ENCODE data around the gene DLK1. TPM values are rescaled to one million over a fixed set of nuclear protein-coding genes. Genes with fewer than 3 reads are reported as not detected.

DLK1 gene
- total RNA-seq, 1 experiment from 2014 or later, result 3.3 TPM

DNA sequence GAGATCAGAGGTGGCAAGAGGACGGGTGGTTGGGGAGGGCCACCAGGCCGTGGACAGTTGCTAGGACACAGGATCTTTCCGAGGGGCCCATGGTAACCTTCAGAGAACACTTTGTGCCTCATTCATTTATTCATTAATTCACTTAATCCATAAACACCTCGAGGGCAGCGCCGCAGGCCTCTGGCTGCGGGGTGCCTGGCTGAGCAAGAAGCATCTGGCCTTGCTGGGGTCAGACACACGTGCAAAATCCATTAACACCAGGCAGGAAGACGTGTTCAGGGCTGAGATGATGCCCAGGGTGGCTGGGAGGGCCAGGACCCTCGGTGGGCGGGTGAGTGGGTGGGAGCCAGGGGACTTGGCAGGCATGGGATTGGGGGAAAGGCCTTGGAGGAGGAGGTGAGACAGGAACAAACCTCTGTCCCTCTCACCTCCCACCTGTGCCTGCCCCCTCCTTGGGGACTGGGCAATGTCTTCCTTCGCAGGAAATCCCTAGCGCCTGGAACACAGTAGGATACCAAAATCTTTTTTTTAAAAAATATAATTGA lies 6.6 kb upstream of the DLK1 start (continued):
- TF ChIP-seq, protein P1, sequence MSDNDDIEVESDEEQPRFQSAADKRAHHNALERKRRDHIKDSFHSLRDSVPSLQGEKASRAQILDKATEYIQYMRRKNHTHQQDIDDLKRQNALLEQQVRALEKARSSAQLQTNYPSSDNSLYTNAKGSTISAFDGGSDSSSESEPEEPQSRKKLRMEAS (CRISPR knock-in tag; IDR thresholded peaks at IDR 0.05), result no peak
- TF ChIP-seq OVOL2 (CRISPR knock-in tag; IDR thresholded peaks at IDR 0.05; ENCODE audit: borderline replicate concordance) (no peak), ATF2 (CRISPR knock-in tag; IDR thresholded peaks at IDR 0.05; ENCODE audit: borderline replicate concordance, low read depth) (no peak), ZNF317 (CRISPR knock-in tag; IDR thresholded peaks at IDR 0.05; ENCODE audit: borderline replicate concordance, low read depth) (no peak), CREB1 (CRISPR knock-in tag; IDR thresholded peaks at IDR 0.05) (no peak), ZNF219 (CRISPR knock-in tag; IDR thresholded peaks at IDR 0.05; ENCODE audit: borderline replicate concordance) (no peak), MXD4 (CRISPR knock-in tag; IDR thresholded peaks at IDR 0.05; ENCODE audit: borderline replicate concordance) (no peak), AFF4 (CRISPR knock-in tag; IDR thresholded peaks at IDR 0.05; ENCODE audit: borderline replicate concordance) (no peak), IRF1 (CRISPR knock-in tag; IDR thresholded peaks at IDR 0.05) (no peak), NFE2L1 (CRISPR knock-in tag; IDR thresholded peaks at IDR 0.05) (no peak), E2F5 (CRISPR knock-in tag; IDR thresholded peaks at IDR 0.05) (no peak)

DNA sequence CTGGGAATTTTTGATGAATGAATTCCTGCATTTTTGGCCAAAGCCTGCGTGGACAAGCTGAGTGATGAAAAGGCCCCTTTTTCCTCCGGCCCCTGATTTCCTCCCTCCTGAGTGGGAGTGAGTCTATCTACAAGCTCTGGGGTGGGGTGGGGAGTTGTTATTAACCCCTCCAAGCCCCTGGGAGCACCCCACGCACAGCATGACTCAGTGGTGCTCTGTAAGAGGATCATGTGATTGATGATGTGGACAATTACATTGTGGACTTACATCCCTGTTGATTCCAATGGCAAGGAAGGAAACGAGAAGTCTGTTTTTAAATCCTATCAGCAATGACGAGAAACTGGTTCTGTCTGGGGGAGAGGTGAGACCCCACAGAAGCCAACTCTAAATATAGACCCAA lies 5.1 kb upstream of the DLK1 start:
- POLR2A ChIA-PET, result no interaction called here
- no peak for DNase-seq (ENCODE audit: low spot score)
- no peak overlapping the region for H3K27ac Mint-ChIP-seq
- H3K9me3 Mint-ChIP-seq, result no peaks in the 10 kb centered on the region
- no peaks in the 10 kb centered on the region for H3K36me3 Mint-ChIP-seq
- CTCF ChIA-PET, result interaction anchor here (1.4 to 5.4 kb wide), 2 partner anchors 12 to 59 kb away, joined by 4 to 39 read pairs; no protein-coding TSS in a partner anchor
- TF ChIP-seq, protein P2, sequence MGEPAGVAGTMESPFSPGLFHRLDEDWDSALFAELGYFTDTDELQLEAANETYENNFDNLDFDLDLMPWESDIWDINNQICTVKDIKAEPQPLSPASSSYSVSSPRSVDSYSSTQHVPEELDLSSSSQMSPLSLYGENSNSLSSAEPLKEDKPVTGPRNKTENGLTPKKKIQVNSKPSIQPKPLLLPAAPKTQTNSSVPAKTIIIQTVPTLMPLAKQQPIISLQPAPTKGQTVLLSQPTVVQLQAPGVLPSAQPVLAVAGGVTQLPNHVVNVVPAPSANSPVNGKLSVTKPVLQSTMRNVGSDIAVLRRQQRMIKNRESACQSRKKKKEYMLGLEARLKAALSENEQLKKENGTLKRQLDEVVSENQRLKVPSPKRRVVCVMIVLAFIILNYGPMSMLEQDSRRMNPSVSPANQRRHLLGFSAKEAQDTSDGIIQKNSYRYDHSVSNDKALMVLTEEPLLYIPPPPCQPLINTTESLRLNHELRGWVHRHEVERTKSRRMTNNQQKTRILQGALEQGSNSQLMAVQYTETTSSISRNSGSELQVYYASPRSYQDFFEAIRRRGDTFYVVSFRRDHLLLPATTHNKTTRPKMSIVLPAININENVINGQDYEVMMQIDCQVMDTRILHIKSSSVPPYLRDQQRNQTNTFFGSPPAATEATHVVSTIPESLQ (CRISPR knock-in tag; IDR thresholded peaks at IDR 0.05), result no peak
- peaks cover 27% of the 10 kb centered on the region for H3K4me1 Mint-ChIP-seq
- no peak overlapping the region for H3K4me3 Mint-ChIP-seq
- H3K27me3 Mint-ChIP-seq (ENCODE audit: low read depth), result peaks cover 56% of the 10 kb centered on the region
- no peak for ATAC-seq

DNA sequence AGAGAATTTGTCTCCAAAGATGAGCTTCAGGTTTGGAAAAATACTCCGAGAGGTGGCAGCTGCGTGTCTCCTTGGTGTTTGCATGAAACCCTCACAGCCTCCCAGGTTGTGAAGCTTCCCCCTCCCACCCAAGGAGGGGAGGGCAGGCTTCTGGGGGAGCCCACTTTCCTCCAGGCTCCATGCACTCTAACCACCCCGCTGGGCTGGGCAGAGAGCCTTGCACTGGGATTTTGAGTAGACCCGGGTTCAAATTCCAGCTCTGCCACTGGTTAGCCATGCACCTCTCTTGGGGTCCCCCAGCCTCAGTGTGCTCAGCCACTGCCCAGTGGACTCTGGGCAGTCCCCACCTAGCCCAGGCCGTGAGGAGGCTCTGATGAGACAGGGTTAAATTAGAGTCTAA lies 4.3 kb upstream of the DLK1 start:
- Mint-ChIP-seq H3K36me3 (no peaks in the 10 kb centered on the region), H3K27me3 (ENCODE audit: low read depth) (peaks cover 61% of the 10 kb centered on the region), H3K9me3 (no peaks in the 10 kb centered on the region), H3K4me1 (peaks cover 30% of the 10 kb centered on the region), H3K4me3 (no peak overlapping the region), H3K27ac (no peak overlapping the region)
- DNase-seq (ENCODE audit: low spot score), result no peak
- ChIA-PET CTCF (interaction anchor here (0.7 to 5.4 kb wide), 3 partner anchors 13 to 305 kb away, joined by 3 to 39 read pairs (median 6); no protein-coding TSS in a partner anchor), POLR2A (no interaction called here)
- ATAC-seq, result no peak
- TF ChIP-seq SP1 (CRISPR knock-in tag; conservative IDR thresholded peaks at IDR 0.05) (no peak), ZNF671 (CRISPR knock-in tag; IDR thresholded peaks at IDR 0.05) (no peak), ARID4B (CRISPR knock-in tag; IDR thresholded peaks at IDR 0.05; ENCODE audit: borderline replicate concordance) (no peak), NFYB (CRISPR knock-in tag; conservative IDR thresholded peaks at IDR 0.05; ENCODE audit: low read depth) (no peak), CREB1 (CRISPR knock-in tag; IDR thresholded peaks at IDR 0.05) (no peak)
- TF ChIP-seq, protein P3, sequence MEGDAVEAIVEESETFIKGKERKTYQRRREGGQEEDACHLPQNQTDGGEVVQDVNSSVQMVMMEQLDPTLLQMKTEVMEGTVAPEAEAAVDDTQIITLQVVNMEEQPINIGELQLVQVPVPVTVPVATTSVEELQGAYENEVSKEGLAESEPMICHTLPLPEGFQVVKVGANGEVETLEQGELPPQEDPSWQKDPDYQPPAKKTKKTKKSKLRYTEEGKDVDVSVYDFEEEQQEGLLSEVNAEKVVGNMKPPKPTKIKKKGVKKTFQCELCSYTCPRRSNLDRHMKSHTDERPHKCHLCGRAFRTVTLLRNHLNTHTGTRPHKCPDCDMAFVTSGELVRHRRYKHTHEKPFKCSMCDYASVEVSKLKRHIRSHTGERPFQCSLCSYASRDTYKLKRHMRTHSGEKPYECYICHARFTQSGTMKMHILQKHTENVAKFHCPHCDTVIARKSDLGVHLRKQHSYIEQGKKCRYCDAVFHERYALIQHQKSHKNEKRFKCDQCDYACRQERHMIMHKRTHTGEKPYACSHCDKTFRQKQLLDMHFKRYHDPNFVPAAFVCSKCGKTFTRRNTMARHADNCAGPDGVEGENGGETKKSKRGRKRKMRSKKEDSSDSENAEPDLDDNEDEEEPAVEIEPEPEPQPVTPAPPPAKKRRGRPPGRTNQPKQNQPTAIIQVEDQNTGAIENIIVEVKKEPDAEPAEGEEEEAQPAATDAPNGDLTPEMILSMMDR (IDR thresholded peaks at IDR 0.05), result no peak
